Activated T-helper 9 cell treated with anti-CD3 and anti-CD28 coated beads, Interleukin-2, amount 50 U/mL, for 16 hours (primary cell): ENCODE measurements around the gene CFAP92.
"Not testable (repeated sequence)": the region's sequence is repeated elsewhere in the genome, so short reads cannot be mapped to it uniquely, and the experiment has no call there.

Experiments
- DNase-seq: peaks from one replicate; pipeline ENCODE4 v3.0.0-alpha.2; 2020; ENCODE audit warnings: low read depth

Gene CFAP92

DNA sequence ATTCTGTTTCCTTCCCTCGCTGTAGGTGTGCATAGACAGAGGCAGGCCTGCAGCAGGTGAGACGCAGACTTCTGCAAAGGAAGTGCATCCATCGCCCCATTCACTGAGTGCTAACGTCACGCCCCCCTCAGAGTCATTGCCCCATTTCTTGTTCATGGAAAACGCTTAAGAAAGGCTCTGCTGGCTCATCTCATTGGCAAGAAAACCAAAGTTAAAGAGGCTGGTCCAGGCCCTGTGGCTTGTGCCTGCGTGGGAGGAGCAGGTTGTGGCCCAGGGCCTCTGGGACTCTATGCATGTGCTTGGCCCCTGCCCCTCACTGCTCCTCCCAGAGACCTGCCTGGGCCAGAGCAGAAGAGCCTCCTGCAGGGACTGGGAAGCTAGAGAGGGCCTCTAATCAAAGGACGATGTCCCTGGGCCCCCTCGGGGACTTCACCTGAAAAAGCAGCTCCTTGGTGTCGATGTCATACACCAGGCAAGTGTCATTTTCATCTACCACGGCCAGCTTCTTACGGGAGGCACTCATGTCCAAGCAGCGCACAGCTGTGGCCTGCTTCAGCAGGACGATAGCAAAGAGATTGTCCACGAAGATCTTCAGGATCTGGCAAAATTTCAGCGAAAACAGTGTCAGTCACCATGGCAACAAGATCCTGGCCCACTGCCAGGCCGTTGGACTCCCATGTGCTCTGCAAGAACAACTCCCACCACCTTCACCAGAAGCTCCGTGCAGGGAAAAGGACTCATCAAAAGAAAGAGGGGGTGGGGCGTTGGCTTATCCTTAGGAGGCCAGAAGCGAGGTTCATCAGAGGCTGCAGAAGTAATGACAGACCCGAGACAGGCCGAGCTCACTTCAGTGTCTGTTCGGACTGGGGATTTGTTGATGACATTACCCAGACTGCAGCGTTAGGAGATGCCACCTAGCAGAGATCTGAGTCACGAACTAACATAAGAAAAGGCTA is 128.7 kb downstream of the CFAP92 start:
- DNase-seq, result not testable (repeated sequence)

GRCh38 chr3:128864351-128864811 is 129.5 kb downstream of the CFAP92 start:
- DNase-seq, result no peak

GRCh38 chr3:128863560-128863959 is 130.3 kb downstream of the CFAP92 start:
- no peak for DNase-seq

DNA sequence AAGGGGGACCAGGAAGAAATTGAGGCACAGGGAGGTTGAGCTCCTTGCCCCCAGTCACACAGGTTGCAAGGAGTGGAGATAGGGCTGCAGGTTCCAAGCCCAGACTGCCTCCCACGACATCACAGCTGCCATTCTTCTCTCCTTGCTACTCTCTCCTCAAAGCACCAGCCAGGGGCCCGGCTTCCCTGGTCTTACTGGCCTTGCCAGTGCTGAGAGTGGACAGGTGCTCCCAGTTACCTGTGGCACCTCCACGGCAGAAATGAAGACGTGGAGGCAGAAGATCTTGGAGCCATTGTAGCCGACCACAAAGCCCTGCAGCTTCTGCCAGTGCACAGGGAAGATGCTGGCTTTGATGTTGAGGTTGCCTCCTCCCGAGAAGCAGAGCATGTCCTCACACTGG is 132.4 kb downstream of the CFAP92 start:
- no peak for DNase-seq
